ENCODE data around the gene TMEM185B.
"Not testable (repeated sequence)": the region's sequence is repeated elsewhere in the genome, so short reads cannot be mapped to it uniquely, and the experiment has no call there.

TMEM185B gene

DNA sequence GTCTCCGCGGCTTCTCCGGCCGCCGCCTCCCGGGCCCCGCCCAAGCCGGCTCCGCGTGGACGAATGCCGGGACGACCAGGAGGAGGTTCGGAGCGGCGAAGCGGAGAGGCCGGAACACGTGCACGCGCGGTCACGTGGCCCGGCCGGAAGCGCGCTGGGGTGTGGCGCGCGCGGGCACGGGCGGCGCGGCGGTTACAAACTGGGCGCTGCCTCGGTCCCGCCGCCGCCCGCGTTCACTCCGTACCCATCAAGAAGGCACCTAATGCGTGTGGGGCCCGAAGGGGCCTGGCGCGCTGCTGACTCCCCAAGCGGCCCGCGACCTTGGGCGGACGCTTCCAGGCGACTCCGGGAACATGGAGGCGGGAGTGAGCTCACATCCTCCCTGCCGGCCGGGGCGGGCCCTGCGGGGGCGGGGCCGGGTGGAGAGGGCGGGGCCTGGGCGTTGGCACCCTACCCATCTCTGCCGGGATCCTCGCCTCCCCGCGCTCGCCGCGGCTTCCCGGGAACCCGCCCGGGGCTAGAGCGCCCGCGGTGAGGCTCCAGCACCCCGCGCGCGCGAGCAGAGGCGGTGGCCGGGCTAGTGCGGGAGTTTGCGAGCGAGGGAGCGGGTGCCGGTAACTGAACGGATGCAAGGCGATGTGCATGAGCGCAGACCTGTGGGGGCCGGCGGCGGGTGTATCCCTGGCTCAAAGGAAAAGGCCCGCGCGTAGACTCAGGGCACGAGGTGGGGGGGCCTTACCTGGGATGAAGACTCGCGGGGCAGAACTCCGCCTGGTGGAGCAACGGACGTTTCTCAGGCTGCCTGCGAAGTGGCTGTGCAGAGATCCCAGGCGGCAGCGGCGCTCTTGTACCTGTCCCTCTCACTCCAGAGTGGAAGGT lies at the start of gene TMEM185B:
Gene TMEM185B, minus strand, starts transcription at position 367 of the 879 bp plus-strand sequence. CDS start 424 bp downstream, outside the sequence.
- DNase-seq (ENCODE audit: low read depth, low spot score): peak; percentile 85

DNA sequence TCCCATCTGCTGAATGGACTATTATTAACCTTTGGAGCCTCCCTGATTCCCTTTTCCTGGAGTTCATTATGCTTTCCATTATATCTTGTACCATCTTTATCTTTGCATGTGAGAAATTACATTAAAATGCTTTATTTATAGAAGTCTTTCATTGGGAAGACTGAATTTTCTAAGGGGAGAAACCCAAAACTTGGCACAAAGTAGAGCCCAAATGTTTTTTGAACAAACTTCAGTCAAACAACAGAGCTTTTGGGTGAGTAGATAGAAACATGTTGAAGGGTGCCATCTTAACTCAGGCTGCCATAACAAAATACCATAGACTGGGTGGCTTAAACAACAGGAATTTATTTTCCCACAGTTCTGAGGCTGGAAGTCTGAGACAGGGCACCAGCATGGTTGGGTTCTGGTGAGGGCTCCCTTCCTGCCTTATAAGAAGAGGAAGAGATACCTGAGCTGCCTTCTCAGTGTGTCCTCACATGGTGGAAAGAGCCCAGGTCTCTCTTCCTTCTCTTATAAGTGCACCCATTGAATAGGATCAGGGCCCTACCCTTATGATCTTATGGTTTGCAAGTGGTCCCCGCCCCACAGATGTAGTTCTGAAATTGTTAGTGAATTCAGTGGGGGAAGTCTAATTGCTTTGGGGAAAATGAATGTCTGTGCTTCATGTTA lies 48.6 kb upstream of the TMEM185B start:
- no peak for DNase-seq (ENCODE audit: low read depth, low spot score)

- DNase-seq (ENCODE audit: low read depth, low spot score): no peak
Measured at GRCh38 chr2:120269816-120270215, 46.6 kb upstream of the TMEM185B start.

DNA sequence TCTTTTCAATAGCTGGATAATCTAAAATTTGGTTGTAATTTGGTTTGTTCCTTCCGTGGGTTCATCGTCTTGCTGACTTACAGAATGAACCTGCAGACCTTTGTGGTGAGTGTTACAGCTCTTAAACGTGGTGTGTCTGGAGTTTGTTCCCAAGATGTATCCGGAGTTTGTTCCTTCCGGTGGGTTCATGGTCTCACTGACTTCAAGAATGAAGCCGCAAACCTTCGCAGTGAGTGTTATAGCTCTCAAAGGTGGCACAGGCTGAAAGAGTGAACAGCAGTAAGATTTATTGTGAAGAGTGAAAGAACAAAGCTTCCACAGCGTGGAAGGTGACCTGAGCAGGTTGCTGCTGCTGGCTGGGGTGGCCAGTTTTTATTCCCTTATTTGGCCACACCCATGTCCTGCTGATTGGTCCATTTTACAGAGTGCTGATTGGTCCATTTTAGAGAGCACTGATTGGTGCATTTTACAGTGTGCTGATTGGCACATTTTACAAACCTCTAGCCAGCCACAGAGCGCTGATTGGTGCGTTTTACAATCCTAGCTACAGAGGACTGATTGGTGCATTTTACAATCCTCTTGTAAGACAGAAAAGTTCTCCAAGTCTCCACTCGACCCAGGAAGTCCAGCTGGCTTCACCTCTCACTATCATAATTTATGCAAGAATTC lies 46.0 kb upstream of the TMEM185B start:
- no peak for DNase-seq (ENCODE audit: low read depth, low spot score)

GRCh38 chr2:120267348-120267747 lies 44.1 kb upstream of the TMEM185B start:
- no peak for DNase-seq (ENCODE audit: low read depth, low spot score)

DNA sequence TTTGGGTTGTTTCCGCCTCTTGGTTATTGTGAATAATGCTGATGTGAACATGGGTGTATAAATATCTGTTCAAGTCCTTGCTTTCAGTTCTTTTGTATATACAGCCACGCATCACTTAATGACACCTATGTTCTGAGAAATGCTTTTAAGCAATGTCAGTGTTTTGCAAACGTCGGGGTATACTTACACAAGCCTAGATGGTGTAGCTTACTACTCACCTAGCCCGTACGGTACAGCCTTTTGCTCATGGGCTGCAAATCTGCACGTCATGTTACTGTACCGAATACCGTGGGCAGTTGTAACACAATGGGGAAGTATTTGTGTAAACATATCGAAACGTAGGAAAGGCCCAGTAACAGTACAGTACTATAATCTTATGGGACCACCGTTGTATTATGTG lies 41.8 kb upstream of the TMEM185B start:
- DNase-seq (ENCODE audit: low read depth, low spot score): no peak

GRCh38 chr2:120262761-120263428 lies 39.7 kb upstream of the TMEM185B start:
- peak; percentile 36 for DNase-seq (ENCODE audit: low read depth, low spot score)

DNA sequence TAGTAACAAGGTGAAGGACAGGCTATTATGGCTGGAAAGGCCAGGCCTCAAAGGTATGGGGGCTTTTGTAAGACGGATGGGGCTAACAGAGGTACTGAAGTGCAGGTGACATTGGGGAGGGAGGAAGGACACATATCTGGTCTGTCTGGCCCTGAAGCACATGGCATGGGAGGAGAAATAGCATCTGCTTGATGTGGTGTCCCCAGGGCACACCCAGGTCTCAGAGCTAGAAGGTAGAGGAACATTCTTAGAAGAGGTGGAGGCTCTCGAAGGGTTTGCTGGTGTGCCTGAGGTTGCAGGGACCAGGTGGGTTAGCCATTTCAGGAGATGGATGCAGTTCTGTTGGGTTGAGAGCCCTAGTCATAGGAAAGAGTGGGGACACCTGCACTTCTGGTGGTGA lies 39.0 kb upstream of the TMEM185B start:
- DNase-seq (ENCODE audit: low read depth, low spot score): no peak

DNA sequence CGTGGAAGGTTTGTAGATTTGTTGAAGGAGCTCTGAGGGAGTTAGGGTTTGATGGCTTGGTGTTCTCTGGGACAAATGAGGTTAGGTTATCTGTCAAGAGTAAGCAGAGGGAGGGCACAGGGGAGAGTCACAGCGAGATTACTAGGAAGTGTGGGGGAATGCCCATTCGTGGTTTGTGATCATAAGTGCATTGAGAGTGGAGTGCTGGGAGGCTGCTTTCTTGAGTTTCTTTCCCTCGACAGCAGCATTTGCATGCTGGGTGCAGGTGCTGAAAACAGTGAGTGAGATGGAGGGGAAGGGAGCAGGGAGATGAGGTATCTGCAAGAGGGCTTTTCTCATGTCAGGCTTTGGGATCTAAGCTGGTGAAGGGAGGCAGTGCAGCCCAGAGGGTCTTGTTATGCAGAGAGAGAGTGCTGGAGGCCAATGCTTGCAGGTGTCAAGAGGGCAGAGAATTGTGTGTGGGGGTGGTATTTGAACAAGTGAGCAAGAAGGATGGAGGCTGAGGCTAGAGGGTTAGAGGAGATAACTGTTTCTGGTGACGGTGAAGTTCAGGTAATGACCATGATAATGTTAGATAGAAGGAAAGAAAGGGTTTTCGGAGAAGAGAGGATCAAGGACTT lies 38.3 kb upstream of the TMEM185B start:
- no peak for DNase-seq (ENCODE audit: low read depth, low spot score)

DNA sequence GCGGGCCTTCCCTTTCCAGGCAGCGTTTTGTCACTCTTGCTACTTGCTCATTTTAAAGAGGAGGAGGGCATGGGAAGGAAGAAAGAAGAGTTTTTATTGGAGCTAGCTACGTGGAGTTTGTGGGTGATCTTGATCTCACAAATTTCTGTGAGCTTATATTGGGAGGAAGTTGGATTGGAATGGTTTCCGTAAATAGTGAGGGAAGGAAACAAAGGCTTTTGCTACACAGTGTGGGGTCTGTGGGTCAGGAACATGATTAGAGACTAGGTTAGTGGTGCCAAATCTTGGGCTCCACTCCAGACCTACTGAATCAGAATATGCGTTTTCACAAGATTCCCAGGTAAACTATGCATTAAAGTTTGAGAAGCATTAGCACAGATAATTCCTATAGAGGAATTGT lies 37.5 kb upstream of the TMEM185B start:
- DNase-seq (ENCODE audit: low read depth, low spot score): no peak

DNA sequence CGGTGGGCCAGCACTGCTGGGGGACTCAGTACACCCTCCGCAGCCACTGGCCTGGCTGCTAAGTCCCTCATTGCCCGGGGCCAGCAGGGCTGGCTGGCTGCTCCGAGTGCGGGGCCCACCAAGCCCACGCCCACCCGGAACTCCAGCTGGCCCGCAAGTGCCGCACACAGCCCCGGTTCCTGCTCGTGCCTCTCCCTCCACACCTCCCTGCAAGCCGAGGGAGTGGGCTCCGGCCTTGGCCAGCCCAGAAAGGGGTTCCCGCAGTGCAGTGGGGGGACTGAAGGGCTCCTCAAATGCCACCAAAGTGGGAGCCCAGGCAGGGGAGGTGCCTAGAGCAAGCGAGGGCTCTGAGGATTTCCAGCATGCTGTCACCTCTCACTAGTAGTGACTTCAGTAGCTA lies 36.7 kb upstream of the TMEM185B start:
- DNase-seq (ENCODE audit: low read depth, low spot score): not testable (repeated sequence)

DNA sequence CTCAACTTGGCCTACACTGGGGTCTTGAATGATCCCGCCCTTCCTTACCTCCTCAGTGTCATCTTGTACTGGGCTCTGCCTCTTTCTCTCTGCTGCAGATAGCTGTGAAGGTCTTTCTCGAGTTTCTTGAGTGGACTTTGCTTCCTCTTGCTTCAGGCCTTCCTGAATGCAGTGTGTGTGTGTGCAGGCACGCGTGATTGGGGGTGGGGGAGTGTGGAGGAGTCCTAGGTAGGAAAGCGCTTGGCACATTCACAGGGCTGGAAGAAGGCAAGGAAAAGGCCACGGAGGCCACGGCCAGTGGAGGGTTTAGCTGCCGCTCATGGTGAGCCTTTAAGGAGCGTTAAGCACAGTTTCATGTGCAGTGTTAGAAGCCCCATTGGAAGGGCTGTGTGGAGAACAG lies 35.0 kb upstream of the TMEM185B start:
- no peak for DNase-seq (ENCODE audit: low read depth, low spot score)

DNA sequence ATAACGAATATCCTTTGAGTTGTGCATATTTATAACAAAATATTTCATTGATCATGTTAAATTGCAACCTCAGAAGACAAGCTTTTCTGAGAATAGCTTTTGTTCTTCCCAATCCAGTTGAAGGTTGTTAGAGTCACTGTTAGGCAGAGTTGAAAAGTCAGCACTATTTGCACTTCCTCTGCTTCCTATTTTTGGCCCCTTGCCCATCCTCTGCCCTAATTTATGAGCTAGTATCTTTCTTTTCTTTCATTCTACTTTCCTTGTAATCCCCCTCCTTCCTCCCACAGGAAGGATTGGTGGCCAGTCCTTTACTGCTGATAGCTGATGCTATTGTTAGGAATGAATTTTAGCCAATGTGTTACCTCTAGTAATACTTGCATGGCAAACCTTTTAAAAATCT lies 34.3 kb upstream of the TMEM185B start:
- DNase-seq (ENCODE audit: low read depth, low spot score): no peak

DNA sequence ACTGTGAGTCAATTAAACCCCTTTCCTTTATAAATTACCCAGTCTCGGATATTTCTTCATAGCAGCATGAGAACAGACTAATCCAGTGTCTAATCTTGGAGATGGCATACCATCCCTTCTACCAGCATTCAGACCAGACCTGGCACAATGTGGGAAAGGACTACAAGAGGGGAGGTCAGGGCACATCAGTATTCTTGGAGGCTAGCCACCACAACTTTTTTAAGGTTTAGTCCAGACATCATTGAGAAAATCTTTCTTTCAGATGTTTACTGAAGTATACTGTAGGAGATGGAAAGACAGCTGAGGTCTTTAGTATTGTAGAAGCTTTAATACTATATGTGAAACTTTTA lies 33.4 kb upstream of the TMEM185B start:
- DNase-seq (ENCODE audit: low read depth, low spot score): no peak

- no peak for DNase-seq (ENCODE audit: low read depth, low spot score)
Measured at GRCh38 chr2:120255986-120256650, 32.9 kb upstream of the TMEM185B start.

GRCh38 chr2:120255071-120255470 lies 31.9 kb upstream of the TMEM185B start:
- DNase-seq (ENCODE audit: low read depth, low spot score): no peak

DNA sequence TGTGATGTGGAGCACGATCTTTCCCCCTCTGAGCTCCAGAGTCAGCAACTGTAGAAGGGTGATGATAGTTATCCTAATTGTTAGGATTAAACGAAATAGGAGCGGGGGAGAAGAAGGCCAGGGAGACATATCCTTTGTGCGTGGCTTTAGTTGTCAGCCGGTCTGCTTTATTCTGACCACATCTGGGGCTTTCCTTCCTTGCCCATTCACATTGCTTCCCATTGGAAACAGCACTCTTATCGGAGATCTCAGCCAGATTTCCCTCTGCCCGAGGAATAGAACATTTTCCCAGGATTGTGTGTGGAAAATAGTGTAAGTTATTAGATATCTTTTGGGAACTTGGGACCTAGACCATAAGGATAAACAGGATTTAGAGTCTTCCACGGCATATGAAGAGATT lies 31.0 kb upstream of the TMEM185B start:
- DNase-seq (ENCODE audit: low read depth, low spot score): no peak

DNA sequence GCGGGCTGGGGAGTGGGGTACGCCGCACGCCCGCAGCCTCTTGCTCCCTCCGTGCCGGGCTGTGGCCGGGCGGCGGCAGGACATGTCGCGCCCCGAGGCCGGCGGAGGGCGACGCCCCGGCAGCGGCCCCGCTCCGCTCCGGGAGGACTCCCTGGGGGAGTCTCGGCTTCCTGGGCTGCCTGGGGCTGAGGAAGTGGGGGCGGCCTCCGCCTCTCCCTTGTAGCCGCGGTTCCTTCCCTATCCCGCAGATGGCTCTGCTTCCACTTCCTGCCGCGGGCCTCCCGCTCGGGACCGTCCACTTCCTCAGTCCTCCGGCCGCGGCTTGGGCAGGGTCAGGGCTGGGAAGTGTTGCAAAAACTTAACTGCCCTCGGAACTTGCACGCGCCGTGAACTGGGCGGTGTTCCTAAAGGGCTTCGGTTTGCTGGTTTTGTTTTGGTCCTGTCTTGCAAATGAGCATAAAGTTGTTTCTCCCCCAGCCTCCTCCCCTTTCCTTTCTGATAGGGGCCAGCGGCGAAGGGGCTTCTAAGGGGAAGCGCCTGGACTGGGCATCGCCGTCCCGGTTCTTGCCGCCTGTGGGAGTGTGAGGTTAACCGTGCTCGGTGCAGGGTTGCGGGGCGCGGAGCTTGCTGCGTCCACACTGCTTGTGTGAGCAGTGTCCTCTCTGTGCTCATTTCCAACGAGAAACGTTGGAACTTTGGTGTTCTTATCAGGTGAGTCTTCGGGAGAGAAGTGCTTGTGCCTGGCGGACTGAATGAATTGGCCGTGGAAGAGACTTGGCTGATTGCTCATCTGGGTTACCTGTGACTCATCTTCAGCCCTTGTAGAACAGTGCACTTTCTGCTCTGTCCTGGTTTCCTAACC lies 30.1 kb upstream of the TMEM185B start:
- DNase-seq (ENCODE audit: low read depth, low spot score): peak; percentile 78

- DNase-seq (ENCODE audit: low read depth, low spot score): peak; percentile 100
Measured at GRCh38 chr2:120252225-120253020, 29.2 kb upstream of the TMEM185B start, which contains the start of gene RALB. RALB (plus strand) TSS chr2:120252852; CDS start chr2:120278665, 25,813 bp downstream.
